GM20000 (cell line): ENCODE data around the gene SPOCK1.

Experiments
- DNase-seq: peaks from one replicate; pipeline ENCODE4 v3.0.0; 2012; ENCODE audit warnings: low spot score
- CTCF ChIP-seq: IDR thresholded peaks from 2 replicates; pipeline ENCODE4 v1.5.1; 2012; ENCODE audit warnings: mild to moderate bottlenecking, control low read depth; ENCODE audit errors: extremely low read depth, missing control alignments

The SPOCK1 gene

GRCh38 chr5:137051161-137051560 is 448.0 kb downstream of the SPOCK1 start:
- no peak for DNase-seq
- no peak for TF ChIP-seq CTCF

- TF ChIP-seq CTCF, result no peak
- DNase-seq, result no peak
Observed at GRCh38 chr5:137040641-137041340, 458.3 kb downstream of the SPOCK1 start.

GRCh38 chr5:137040024-137040423 is 459.1 kb downstream of the SPOCK1 start:
- no peak for TF ChIP-seq CTCF
- DNase-seq, result no peak

GRCh38 chr5:137037848-137038247 is 461.3 kb downstream of the SPOCK1 start:
- no peak for TF ChIP-seq CTCF
- no peak for DNase-seq

- DNase-seq, result no peak
- TF ChIP-seq CTCF, result no peak
Observed at GRCh38 chr5:137036640-137037039, 462.5 kb downstream of the SPOCK1 start.

- no peak for DNase-seq
- no peak for TF ChIP-seq CTCF
Observed at GRCh38 chr5:137035480-137035878, 463.6 kb downstream of the SPOCK1 start.

- no peak for DNase-seq
- TF ChIP-seq CTCF, result no peak
Observed at GRCh38 chr5:137034764-137035479, 464.2 kb downstream of the SPOCK1 start.
